Nucleus accumbens (tissue), 56 donors: Measurements from ENCODE around the gene DIDO1.

Source experiments
- DNase-seq, 56 donors: peaks; one replicate each; lab custom pipeline; 2025; lab: John Stamatoyannopoulos, UW

Gene DIDO1

DNA sequence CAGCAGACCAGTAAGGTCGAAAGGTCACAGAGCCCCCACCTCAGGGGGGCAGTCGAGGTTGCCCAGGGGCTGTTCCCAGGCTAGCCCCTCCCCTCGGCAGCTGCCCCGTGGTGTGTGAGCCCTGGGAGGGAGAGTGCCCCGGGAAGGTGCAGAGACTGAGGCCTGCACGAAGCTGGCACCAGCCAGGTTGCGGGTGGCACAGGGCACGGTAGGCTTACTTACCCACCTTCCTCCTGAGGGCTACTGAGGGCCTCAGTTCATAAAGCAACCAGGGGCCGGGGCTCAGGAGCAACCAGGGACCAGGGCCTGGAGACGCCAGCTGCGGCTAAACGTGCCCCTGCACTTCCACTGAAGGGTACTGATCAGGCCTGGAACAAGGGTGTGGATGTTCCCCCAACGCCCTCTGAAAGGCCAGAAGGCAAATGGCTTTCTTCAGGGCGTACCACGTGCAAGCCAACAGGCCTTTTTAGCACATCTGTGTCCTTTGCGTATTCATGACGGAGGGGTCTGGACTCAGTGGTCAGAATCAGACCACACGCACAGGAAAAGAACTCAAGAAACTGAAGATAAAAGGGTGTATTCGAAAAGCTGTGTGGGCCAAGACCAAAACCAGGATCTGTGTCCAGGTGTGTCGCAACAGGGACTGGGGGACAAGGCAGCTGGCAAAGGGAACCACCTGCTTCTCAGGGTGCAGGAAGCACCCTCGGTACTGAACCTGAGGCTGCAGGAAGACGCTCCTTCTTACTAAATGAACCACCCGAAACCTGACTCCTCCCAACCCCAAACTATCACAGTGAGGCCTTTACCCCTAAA is 40.2 kb downstream of the DIDO1 start:
- no peak for DNase-seq

DNA sequence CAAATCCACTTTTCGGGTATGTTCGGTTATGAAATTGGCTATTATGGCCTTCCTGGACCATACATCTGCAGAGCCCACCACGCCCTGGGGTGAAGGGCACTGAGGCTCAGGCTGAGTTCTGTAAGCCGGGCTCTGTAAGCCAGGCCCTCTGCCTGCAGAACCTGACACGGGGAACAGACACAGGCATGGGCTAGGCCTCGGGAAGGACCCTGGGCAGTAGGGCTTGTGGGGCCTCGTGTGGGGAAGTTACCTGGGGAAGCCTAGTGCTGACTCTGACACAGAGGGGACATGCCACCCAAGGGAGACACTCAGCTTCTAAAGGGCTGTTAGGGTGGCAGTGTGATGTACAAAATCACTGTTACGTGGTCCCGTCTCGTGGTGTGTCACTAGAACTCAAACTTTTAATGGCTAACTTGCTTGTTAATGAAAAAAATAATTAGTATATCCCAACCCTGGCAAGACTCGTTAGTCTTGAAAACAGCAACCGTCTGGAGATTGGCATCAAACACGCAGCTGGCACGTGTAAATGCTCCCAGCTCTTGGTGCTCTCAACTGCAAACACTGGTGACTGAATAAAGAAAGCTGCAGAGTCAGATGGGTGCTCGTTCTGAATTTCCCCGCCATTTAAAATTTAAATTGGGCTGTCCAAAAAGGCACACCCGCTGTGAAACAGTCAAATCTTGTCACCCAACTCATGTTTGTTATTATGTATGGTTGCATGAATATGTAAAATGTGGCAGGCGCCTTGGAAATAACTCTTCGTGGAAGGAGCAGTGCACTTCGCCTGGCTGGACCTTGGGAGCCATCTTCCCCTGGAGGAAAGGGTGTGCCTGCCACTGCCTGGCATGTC is 41.0 kb downstream of the DIDO1 start:
- DNase-seq = no peak

DNA sequence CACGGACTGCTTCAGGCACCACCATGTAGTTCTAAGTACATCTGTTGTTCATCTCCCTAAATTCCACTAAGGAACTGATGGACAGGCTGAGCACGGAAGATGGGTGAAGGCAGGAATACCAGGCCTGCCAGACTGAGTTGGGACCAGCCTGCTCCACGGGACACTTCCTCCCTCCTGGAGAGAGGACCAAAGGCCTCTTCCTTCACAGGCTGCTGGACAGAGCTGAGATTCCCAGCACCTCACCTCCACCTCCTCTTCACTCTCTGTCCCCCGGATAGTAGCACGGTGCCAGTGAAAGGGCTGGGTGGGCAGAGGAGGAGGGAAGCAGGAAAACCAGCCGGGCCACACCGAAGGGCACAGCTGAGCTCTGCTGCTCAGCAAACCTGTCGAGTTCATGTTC is 41.7 kb downstream of the DIDO1 start:
- DNase-seq = no peak

DNA sequence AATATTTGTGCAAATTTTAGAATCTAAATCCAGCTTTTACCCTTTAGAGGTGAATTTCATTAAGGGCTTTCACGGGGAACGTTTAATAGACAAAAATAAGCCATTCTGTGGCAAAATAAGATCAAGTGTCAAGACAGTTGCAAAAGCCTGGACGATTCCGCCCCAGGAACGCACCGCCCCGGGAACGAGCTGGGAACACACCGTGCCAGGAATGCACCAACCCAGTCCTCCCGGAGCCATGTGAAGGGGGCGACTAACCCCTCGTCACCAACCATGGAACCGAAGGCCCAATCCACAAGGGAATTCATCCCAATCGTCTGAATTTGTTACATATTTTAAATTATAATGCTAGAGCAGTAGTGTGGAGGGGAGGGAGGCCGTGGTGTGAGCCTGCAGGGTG is 43.9 kb downstream of the DIDO1 start:
- DNase-seq = no peak

DNA sequence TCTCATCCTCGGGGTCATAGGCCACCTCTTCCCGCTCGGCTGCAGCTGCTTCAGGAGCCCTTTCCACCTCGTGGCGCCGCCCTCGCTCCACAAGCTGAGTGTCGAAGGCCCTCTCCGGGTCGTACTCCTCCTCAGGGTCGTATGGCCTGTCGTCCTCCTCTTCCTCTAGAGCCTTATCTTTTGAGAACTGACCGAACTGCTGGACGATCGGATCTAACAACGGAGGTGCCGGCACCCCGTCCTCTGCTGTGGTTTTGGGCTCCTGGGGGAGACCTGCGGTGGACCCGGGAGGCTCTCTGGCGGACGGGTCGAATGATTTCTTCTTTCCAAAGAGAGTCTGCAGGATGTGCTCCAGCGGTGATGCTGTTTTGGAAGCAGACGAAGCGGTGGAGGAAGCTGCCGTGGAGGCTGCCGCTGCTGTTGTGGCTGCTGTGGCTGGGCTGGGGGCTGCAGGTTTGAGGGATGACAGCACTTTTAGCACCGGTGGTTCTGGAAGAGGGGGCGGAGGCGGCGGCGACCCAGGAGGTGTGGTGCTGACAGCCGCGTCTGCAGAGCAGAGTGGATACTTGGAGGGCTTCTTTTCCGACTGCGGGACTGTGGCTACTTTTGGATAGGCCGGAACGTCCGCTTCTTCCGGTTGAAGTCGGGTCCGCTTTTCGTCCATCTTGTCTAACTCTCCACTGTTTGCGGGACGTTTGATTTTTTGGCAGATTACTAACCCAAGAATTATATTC is 44.5 kb downstream of the DIDO1 start:
- no peak for DNase-seq

DNA sequence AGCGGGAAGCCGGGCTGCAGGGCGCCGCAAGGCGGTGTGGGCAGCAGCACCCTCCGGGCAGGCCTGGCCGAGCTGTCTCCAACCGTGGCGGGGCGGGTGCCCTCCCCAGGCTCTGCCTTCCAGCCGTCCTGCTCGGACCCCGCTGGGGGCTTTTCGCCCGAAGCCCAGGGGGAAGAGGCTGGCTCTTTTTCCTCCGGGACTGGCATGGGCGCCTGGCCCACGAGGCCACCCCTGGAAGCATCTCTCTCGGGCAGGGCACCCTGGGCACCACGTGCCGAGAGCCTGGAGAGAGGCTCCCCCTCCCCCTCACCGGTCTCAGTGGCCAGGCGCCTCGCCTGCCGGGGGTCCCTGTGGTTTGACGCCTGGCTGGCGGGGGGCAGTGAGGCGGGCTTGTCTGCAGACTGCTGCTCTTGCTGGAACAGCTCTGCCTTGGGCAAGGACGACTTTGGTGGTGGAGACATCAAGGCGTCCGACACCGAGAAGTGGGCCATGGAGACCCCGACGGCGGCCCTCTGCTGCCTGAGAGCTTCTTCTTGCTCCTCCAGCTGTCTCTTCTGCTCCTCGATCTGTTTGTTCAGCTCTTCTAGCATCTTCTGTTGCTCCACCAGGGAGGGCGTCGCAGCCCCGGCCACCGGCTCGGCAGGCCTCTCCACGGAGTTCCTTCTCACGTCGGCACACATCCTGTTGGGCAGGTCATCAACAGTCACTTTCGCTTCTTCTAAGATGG is 45.2 kb downstream of the DIDO1 start:
- no peak for DNase-seq

DNA sequence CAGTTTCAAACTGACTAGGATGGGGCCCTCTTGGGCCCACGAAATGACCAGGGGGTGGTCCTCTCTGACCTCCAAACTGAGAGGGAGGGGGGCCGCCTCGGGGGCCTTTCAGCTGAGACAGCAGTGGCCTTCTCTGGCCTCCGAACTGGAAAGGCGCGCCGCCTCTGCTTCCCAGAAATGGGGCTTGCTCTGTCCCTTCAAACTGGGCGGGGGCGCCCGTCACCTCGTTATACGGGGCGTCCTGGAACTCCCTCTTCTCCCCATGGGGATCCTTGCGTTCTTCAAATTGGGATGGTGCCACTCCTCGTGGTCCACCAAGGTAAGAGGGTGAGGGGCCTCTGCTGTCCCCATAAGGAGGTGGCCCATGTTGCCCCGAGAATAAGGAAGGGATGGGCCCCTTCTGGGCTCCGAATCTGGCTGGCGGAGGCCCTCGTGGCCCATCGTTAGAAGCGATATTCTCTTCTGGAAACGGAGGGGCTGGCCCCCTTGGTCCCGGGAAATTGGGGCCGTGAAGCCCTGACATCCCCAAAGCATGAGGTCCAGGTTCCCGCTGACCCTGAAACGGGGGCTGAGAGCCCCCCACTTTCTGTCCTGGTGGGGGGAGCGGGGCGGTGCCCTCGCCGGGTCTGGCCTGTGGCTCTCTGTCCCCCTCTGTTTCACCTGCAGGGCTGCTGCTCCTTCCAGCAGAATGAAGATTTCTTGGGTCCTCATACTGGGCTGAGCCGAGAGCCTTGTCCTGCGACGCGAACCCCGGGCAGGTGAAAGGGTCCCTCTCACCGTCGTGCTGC is 46.0 kb downstream of the DIDO1 start:
- DNase-seq = no peak

DNA sequence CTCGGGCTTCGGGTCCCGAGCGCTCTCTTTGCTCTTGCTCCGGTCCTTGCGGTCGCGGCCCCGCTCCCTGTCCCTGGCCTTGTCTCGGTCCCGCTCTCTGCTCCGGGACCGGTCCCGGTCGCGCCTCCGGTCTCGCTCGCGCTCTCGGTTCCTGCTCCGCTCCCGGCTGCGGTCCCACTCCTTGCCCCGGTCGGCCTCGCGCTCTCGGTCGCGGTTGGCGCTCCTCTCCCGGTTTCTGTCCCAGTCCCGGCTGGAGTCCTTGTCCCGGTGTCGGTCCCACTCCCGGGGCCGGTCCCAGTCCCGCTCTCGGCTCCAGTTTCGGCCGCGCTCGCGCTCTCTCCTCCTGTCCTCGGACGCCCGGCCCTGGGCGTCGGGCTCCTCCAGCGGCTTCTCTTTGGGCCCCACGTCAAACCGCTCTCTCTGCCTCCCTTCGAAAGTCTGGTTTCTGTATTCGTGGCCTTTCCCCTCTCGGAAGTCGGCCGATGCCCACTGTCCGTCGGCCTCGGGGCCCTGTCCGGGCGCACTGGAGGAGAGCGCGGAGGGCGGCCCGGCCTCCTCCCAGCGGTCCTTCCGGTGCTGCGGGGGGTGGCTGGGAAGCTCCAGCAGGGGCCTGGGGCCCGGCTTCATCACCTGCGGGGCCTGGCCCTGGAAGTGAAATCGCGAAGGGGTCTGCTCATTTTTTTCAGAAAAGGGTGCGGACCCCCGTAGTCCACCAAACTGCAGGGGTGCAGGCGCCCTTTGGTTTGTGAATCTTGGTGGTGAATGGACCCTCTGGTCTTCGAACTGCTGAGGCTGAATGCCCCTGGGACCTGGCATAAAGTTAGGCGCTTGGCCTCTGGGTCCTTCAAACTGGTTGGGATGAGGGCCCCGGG is 46.8 kb downstream of the DIDO1 start:
- DNase-seq = no peak

DNA sequence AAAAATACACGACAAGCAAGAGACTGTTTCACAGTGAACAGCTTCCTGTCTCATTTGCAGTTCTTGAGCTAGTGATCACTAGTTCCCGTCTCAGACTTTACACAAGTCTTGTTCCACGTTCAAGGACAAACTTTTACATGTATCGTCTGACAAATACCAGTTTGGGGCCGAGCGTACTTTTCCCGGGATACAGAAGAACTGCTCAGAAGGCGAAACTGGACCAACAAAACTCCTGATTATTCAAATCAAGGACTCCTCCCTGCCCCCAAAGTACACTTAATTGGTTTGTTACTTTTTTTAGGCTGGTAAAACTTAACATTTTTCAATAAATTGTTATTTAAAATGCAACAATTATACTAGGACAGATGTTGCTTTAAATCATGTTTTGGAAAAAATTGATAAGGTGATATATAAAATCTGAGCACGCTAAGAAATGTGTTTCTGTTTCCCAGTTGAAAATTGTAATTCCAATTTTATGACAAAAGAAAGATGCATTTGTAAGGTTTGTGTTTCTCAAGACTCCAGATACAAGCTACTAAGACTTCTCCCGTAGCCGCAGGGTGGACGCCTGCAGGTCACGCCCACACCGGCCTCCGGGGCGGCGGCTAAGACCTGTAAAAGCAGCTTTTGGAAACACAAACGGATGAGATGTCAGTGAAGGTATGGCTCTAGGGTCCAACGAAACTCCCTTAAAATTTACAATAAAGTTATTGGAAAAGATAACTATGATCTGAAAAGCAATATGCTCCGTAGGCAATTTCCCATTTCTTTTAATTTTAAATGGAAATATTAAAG is 47.9 kb downstream of the DIDO1 start:
- DNase-seq = no peak

DNA sequence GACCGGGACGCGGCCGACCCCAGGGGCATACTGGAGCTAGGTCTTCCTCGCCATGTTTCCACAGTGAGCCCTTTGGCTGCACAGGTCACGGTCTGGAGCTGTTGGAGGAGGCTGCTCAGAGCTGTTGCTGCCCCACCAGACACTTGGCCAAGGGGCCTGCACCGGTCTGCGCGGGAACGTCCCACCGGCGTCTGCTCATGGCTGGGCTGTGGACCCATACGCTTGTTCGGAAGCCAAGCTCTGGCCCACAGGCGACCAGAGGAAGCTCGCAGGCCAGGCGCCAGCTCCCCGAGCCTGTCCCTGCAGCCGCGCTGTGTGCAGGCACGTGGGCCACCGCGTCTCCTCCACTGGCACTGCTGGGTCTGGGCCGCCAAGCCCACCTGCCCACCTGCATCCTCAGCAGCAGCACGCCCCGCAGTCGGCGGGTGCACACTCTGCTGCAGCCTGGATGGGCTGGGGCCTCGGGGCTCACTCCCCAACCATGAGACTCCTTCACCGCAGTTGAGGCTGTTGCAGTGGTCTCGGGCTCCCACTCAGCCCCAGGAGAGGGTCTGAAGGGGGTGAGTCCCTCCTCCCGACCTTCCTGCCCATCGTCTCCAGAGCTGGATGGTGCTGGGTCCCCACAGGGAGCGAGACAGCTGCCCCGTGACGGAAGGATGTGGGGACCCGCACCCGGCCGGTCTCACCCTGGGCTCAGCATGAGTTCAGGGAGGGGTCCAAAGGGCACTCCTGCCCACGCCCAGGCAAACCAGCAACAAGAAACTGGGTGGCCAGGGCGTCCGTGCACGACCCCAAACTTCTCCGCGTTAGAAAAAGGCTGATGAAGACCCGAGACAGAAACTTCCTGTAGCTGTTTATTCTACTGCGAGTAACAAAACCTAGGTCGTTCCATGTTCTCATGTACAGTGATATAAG is 49.1 kb downstream of the DIDO1 start:
- DNase-seq = peak in 5 of 56 donors; percentile 9 to 28 (median 21)

DNA sequence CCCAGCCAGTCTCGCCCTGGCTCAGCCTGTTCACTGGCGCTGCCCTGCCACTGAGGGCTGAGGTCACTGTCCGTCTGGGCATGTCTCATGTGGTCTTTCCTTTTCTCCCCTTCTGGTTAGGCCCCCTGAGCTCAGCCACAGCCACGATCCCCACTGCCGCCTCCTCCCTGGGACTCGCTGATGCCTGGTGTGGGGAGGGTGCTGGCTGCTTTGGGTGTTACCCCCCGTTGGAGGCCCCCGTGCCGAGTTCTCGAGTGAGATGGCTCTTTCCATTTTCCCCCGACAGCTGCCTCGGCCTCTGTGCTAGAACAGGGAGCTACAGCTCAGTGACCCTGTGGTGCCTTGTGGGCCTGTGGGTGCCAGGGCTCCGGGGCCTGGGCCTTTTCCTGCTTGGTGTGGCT is 49.8 kb downstream of the DIDO1 start:
- no peak for DNase-seq

DNA sequence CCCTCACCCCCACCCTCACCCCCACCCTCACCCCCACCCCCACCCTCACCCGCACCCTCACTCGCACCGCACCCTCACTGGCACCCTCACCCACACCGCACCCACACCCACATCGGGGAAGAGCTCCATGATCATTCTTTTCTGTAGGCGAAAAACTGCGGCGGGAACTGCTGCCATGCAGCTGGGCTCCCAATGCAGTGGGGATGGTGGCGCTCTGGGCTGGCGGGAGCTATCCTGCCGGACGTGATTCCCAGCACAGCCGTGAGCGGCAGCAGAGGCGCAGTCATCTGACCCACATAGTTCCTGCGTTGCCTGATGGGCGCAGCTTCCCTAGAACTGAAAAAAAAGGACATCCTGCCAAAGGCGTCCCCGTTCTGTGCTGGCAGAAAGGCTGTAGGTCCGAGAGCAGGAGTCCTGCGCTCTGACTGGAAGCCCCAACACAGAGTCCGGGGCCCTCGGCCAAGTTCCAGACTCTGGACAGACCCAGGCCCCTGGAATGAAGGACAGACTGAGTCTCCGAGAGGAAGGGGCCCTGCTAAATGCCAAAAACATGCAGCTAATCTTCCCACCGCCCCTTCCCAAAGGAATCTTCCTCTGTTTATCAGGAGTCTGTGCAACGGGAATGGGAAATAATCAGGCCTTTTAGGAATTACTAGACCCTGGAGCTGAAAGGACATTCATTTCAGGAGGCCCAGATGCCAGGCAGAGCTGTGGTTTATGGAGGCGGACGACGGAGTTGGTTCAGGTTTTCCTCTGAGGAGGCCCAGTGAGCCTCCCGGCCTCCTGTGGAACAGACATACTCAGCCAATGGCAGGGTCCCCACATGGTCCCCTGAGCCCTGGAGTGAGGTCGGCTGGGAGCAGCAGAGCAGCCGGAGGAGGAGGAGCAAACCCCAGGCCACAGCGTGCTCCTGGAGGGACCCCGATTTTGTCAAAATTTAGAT is 50.6 kb downstream of the DIDO1 start:
- peak in 45 of 56 donors; percentile 16 to 74 (median 47) for DNase-seq

DNA sequence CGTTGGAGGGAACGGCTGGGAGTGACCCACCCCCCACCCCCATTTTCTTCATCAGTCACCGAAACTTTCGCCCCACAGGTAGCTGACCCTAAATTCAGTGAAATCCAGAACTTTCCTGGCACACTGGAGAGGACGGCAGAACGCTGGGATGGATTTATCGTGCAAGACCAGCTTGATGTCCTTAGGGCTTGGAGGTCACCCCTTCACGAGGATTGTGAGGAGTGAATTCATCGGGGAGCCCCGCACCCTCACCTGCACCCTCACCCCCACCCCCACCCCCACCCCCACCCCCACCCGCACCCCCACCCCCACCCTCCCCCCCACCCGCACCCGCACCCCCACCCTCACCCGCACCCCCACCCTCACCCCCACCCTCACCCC is 51.4 kb downstream of the DIDO1 start:
- no peak for DNase-seq

DNA sequence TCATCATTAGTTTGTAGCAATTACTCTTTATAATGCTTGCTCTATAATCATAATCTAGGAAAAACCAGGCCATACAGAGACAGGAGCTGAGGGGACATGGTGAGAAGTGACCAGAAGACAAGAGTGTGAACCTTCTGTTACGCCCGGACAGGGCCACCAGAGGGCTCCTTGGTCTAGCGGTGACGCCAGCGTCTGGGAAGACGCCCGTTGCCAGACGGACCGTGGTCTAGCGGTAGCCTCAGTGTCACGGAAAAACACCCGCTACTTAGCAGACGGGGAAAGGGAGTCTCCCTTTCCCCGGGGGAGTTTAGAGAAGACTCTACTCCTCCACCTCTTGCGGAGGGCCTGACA is 52.6 kb downstream of the DIDO1 start:
- peak in 33 of 56 donors; percentile 10 to 78 (median 34) for DNase-seq

DNA sequence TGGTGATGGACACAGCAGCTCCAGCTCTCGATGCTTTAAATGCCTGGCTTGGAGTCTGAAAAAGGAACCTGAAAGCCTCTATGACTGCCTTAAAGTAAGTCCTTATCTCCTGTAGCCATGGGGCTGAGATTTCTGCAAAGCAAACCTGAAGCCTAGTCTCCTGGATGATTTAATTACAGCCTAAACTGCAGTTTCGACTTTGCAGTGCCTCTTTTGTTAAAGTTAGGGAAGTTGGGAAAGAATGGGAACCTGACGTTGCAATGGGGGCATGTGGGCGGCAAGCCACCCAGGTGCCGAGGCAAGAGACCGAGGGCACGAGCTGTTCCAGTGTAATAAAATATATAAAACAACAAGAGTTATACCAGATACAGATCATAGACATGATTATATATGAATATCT is 53.0 kb downstream of the DIDO1 start:
- DNase-seq = no peak

DNA sequence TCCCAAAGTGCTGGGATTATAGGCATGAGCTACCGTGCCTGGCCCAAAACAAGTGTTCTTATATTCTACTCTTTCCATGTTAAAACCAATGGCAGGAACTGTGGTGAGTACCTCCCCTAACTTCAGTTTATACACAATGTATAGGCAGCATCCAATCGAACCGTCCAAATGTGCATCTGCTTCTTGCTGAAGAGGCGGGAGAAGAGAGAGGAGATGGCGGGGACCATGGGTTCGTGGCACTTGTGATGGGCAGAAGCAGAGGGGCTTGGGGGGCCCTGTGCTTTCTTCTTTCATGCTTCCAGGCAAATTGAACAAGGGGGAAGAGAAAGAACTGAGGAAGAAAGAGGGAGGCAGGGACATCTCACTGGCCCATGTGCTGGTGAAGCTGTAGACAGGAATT is 53.4 kb downstream of the DIDO1 start:
- no peak for DNase-seq
